ENCODE results near the gene C19orf81. TPM values are rescaled to one million over a fixed set of nuclear protein-coding genes. Genes with fewer than 3 reads are reported as not detected.
A peak's percentile ranks its signal among the peaks of the same experiment; 100 is the strongest.

Gene C19orf81
- total and polyA plus RNA-seq, 4 donors: 1.4 to 7.1 (median 6.2) TPM

DNA sequence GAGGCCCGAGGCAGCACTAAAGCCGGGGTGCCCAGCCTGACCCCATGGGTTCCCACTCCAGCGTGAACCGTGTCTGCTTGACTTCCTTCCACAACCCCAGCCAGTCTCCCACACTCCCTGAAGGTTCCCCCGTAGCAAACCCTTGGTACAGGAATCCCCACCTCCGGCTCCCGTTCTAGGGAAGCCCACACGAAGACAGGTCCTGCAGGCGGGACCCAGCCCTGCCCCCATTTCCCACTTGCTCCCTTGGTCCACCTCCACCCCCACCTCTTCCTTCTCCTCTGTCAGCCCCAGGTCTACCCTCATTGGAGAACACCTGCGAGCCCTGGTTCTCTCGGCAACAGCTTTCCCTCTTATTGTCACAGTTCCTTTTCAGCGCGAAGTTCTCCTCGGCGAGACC lies 23.9 kb downstream of the C19orf81 start:
- DNase-seq (ENCODE audit: low read depth in 4 of 6, low spot score in 6 of 6): no peak
- Histone ChIP-seq H3K4me1 (ENCODE audit: control insufficient read depth, insufficient read depth, low read length) (no peaks in the 10 kb centered on the region), H3K27me3 (ENCODE audit: control insufficient read depth, insufficient read depth, low read length) (peaks cover 7% of the 10 kb centered on the region), H3K36me3 (ENCODE audit: control insufficient read depth, insufficient read depth, low read length) (peaks cover 27% of the 10 kb centered on the region), H3K27ac (ENCODE audit: low read depth, low read length) (no peak overlapping the region), H3K4me3 (ENCODE audit: low read depth, low read length) (no peak overlapping the region), H3K9me3 (ENCODE audit: control insufficient read depth, insufficient read depth, low read length) (peaks cover 1% of the 10 kb centered on the region)
- 37% methylated on average over 15 of the region's 15 CpGs for WGBS (ENCODE audit: insufficient coverage)

DNA sequence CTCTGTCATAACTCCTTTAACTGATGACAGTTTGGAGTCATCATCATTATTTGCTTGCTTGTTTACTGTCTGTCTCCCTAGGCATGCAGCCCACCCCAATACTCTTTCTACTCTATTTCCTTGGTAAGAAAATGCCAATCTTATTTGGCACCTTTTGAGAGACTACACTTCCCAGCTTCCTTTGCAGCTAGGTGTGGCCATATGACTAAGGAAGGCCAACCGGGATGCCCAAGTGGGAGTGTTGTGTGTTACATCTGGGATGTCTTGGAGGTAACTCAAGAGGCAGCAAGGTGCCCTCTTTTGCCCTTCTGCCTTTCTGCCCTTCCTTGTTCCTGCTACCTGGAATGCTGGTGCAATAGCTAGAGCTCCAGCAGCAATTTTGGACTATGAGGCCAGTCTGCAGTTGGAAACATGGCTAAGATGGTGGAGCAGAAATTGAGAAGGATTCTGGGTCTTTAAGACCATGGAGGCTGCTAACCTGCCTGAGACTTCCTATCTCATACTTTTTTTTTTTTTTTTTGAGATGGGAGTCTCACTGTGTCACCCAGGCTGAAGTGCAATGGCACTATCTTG lies 27.5 kb downstream of the C19orf81 start:
- 50% methylated on average over 1 of the region's 1 CpG for WGBS (ENCODE audit: insufficient coverage)
- Histone ChIP-seq H3K27me3 (ENCODE audit: control insufficient read depth, insufficient read depth, low read length) (peaks cover 2% of the 10 kb centered on the region), H3K27ac (ENCODE audit: low read depth, low read length) (no peak overlapping the region), H3K4me1 (ENCODE audit: control insufficient read depth, insufficient read depth, low read length) (peaks cover 5% of the 10 kb centered on the region), H3K9me3 (ENCODE audit: control insufficient read depth, insufficient read depth, low read length) (peaks cover 1% of the 10 kb centered on the region), H3K36me3 (ENCODE audit: control insufficient read depth, insufficient read depth, low read length) (peaks cover 33% of the 10 kb centered on the region), H3K4me3 (ENCODE audit: low read depth, low read length) (no peak overlapping the region)
- DNase-seq (ENCODE audit: low read depth in 4 of 6, low spot score in 6 of 6): no peak

DNA sequence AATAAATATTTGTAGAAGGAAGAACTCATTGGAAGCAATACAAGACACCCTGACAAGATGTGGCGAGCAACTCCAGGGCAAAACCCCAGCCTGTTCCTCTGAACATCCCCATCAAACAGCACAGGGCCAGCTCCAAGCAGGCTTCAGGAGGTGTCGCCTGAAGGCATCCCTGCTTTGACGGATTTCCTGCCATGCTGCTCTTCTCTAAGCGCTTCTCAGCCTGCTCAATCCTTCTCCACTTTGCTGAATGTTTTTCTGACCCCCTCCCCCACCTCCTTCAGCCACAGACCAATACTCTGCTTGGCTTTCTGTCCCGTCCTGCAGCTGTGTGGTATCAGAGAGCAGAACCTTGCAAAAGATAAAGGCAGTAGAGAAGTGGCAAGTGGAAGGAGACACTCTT lies 28.4 kb downstream of the C19orf81 start:
- peaks cover 31% of the 10 kb centered on the region for H3K36me3 ChIP-seq (ENCODE audit: control insufficient read depth, insufficient read depth, low read length)
- no peaks in the 10 kb centered on the region for H3K27me3 ChIP-seq (ENCODE audit: control insufficient read depth, insufficient read depth, low read length)
- no peak overlapping the region for H3K4me3 ChIP-seq (ENCODE audit: low read depth, low read length)
- WGBS (ENCODE audit: insufficient coverage): 76% methylated on average over 4 of the region's 5 CpGs
- no peak for DNase-seq (ENCODE audit: low read depth in 4 of 6, low spot score in 6 of 6)
- H3K27ac ChIP-seq (ENCODE audit: low read depth, low read length): no peak overlapping the region
- peaks cover 5% of the 10 kb centered on the region for H3K4me1 ChIP-seq (ENCODE audit: control insufficient read depth, insufficient read depth, low read length)
- peaks cover 1% of the 10 kb centered on the region for H3K9me3 ChIP-seq (ENCODE audit: control insufficient read depth, insufficient read depth, low read length)

DNA sequence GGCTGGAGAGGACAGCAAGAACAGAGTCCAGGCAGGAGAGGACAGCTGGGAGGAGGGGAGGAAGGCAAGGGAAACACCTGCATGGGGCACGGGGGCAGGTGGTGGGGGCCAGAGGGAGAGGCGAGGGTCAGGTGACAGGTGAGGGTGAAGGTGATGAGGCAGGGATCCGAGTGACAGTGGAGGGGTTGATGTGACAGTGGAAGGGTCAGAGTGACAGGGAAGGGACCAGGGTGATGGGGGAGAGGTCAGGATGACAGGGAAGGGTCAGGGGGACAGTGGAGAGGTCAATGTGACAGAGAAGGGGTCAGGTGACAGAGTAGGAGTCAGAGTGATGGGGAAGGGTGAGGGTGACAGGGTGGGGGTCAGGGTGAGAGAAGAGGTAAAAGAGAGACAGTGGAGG lies 29.1 kb downstream of the C19orf81 start:
- Histone ChIP-seq H3K9me3 (ENCODE audit: control insufficient read depth, insufficient read depth, low read length) (peaks cover 1% of the 10 kb centered on the region), H3K4me3 (ENCODE audit: low read depth, low read length) (no peak overlapping the region), H3K36me3 (ENCODE audit: control insufficient read depth, insufficient read depth, low read length) (peaks cover 33% of the 10 kb centered on the region), H3K27ac (ENCODE audit: low read depth, low read length) (no peak overlapping the region), H3K27me3 (ENCODE audit: control insufficient read depth, insufficient read depth, low read length) (no peaks in the 10 kb centered on the region), H3K4me1 (ENCODE audit: control insufficient read depth, insufficient read depth, low read length) (peaks cover 5% of the 10 kb centered on the region)
- 63% methylated on average over 3 of the region's 3 CpGs for whole genome bisulfite sequencing (ENCODE audit: insufficient coverage)
- DNase-seq (ENCODE audit: low read depth in 4 of 6, low spot score in 6 of 6): no peak

DNA sequence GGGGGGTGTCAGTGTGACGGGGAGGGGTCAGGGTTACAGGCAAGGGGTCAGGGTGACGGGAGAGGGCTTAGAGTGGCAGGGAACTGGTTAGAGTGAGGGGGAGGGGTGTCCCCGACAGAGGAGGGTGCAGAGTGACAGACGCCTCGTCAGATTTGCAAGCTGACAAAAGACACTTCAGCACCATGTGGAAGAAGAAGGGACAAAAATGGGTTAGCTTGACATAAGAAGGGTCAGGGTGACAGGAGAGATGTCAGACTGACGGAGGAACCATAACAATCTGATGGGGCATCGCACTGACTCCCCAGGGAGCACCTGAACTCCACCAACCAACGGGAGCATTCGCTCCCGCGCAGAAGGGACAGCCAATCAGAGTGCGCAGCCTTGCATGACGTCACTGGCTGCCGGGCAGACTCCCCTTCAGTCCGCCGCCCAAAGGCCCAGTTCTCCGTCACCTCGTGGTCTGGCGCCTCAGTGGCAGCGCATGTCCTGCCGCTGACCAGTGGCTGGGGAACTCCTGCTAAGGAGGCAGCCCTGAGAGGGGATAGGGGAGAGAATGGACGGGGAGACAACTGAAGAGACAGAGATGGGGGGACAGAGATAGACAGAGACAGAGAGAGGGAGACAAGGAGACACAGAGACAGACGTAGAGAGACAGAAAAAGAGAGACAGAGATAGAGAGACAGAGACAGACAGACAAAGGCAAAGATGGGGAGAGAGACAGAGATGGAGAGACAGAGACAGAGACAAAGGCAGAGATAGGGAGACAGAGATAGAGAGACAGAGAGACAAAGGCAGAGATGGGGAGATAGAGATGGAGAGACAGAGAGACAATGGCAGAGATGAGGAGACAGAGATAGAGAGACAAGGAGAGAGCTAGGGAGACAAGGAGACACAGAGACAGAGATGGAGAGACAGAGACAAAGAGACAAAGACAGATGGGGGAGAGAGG lies 30.2 kb downstream of the C19orf81 start:
- peaks cover 5% of the 10 kb centered on the region for H3K4me1 ChIP-seq (ENCODE audit: control insufficient read depth, insufficient read depth, low read length)
- H3K27ac ChIP-seq (ENCODE audit: low read depth, low read length): no peak overlapping the region
- WGBS (ENCODE audit: insufficient coverage): 19% methylated on average over 23 of the region's 23 CpGs
- H3K4me3 ChIP-seq (ENCODE audit: low read depth, low read length): no peak overlapping the region
- peaks cover 1% of the 10 kb centered on the region for H3K9me3 ChIP-seq (ENCODE audit: control insufficient read depth, insufficient read depth, low read length)
- peak in 5 of 6 donors; percentile 48 to 93 (median 53) for DNase-seq (ENCODE audit: low read depth in 4 of 6, low spot score in 6 of 6)
- no peaks in the 10 kb centered on the region for H3K27me3 ChIP-seq (ENCODE audit: control insufficient read depth, insufficient read depth, low read length)
- peaks cover 30% of the 10 kb centered on the region for H3K36me3 ChIP-seq (ENCODE audit: control insufficient read depth, insufficient read depth, low read length)

DNA sequence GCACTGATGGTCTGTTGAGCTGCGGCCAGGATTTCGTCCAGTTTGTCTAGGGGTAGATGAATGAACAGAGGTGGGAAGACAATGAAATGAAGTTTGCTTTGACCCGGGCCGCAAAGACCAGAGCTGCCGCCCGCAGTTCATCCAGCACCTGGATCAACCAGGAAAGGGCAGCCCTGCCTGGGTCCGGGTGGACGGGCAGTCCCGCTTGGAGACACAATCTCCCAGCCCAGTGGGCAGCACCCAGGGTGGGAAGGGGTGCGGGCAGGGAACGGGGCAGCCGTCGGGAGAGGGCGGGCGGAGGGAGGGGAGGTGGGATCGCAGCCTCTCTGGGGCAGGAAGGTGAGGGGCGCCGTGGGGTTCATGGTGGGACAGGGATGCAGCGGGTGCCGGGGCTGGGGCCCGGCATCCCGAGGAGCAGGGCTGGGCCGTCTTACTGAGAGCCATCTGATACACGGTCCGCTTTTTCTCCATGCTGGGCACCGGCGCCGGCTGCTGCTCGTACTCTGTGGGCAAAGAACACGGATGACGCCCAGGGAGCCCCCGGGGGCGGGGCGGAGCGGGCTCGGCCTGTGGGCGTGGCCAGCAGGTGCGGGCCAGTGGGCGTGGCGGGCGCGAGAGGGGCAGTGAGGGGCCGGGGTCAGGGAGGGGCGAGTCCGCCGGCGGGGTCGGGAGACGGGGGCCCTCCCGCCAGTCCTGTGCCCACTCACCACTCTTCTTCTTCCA lies 37.2 kb downstream of the C19orf81 start:
- Histone ChIP-seq H3K27me3 (ENCODE audit: control insufficient read depth, insufficient read depth, low read length) (peaks cover 2% of the 10 kb centered on the region), H3K4me1 (ENCODE audit: control insufficient read depth, insufficient read depth, low read length) (no peaks in the 10 kb centered on the region), H3K27ac (ENCODE audit: low read depth, low read length) (no peak overlapping the region), H3K36me3 (ENCODE audit: control insufficient read depth, insufficient read depth, low read length) (peaks cover 54% of the 10 kb centered on the region), H3K4me3 (ENCODE audit: low read depth, low read length) (no peak overlapping the region), H3K9me3 (ENCODE audit: control insufficient read depth, insufficient read depth, low read length) (no peaks in the 10 kb centered on the region)
- no peak for DNase-seq (ENCODE audit: low read depth in 4 of 6, low spot score in 6 of 6)
- 40% methylated on average over 47 of the region's 50 CpGs for WGBS (ENCODE audit: insufficient coverage)

DNA sequence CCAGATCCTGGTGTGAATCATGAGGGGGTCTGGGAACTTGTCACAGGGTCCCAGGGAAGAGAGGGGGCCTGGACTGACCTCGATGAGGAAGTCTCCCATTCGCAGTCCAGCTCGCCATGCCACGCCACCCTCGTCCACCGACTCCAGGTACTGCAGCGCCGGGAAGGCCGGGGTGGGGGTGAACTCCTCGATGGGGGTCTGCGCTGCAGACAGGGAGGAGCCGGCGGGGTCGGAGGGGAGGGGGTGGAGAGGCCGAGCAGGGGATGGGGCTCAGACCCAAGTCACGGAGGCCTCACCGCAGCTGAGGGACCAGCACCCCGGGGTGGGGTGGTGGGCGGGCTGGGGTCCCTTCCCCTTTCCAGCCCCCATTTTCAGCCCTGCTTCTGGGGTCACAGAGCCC lies 39.5 kb downstream of the C19orf81 start:
- Histone ChIP-seq H3K4me3 (ENCODE audit: low read depth, low read length) (no peak overlapping the region), H3K27ac (ENCODE audit: low read depth, low read length) (no peak overlapping the region), H3K27me3 (ENCODE audit: control insufficient read depth, insufficient read depth, low read length) (peaks cover 6% of the 10 kb centered on the region), H3K36me3 (ENCODE audit: control insufficient read depth, insufficient read depth, low read length) (peaks cover 50% of the 10 kb centered on the region), H3K4me1 (ENCODE audit: control insufficient read depth, insufficient read depth, low read length) (peaks cover 7% of the 10 kb centered on the region), H3K9me3 (ENCODE audit: control insufficient read depth, insufficient read depth, low read length) (no peaks in the 10 kb centered on the region)
- 82% methylated on average over 13 of the region's 19 CpGs for WGBS (ENCODE audit: insufficient coverage)
- no peak for DNase-seq (ENCODE audit: low read depth in 4 of 6, low spot score in 6 of 6)

DNA sequence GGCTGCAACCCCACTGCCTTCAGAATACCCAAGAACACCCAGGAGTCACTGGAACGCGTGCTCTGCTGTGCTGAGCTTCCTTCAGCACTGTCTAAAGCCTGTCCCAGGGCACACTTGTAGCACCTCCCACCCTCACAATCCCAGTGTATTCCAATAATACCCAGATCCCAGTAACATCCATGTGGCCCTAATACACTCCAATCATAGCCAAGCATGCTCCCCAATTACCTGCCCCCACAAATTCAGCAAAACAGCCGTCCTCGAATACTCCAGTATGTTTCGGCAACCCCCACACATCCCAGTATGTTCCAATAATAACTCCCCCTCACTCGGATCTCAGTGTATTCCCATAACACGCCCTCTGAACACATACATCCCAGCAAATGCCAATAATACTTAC lies 41.2 kb downstream of the C19orf81 start:
- no peak overlapping the region for H3K27ac ChIP-seq (ENCODE audit: low read depth, low read length)
- DNase-seq (ENCODE audit: low read depth in 4 of 6, low spot score in 6 of 6): no peak
- no peaks in the 10 kb centered on the region for H3K9me3 ChIP-seq (ENCODE audit: control insufficient read depth, insufficient read depth, low read length)
- no peak overlapping the region for H3K4me3 ChIP-seq (ENCODE audit: low read depth, low read length)
- peaks cover 16% of the 10 kb centered on the region for H3K4me1 ChIP-seq (ENCODE audit: control insufficient read depth, insufficient read depth, low read length)
- H3K27me3 ChIP-seq (ENCODE audit: control insufficient read depth, insufficient read depth, low read length): peaks cover 12% of the 10 kb centered on the region
- 81% methylated on average over 7 of the region's 7 CpGs for WGBS (ENCODE audit: insufficient coverage)
- peaks cover 43% of the 10 kb centered on the region for H3K36me3 ChIP-seq (ENCODE audit: control insufficient read depth, insufficient read depth, low read length)

DNA sequence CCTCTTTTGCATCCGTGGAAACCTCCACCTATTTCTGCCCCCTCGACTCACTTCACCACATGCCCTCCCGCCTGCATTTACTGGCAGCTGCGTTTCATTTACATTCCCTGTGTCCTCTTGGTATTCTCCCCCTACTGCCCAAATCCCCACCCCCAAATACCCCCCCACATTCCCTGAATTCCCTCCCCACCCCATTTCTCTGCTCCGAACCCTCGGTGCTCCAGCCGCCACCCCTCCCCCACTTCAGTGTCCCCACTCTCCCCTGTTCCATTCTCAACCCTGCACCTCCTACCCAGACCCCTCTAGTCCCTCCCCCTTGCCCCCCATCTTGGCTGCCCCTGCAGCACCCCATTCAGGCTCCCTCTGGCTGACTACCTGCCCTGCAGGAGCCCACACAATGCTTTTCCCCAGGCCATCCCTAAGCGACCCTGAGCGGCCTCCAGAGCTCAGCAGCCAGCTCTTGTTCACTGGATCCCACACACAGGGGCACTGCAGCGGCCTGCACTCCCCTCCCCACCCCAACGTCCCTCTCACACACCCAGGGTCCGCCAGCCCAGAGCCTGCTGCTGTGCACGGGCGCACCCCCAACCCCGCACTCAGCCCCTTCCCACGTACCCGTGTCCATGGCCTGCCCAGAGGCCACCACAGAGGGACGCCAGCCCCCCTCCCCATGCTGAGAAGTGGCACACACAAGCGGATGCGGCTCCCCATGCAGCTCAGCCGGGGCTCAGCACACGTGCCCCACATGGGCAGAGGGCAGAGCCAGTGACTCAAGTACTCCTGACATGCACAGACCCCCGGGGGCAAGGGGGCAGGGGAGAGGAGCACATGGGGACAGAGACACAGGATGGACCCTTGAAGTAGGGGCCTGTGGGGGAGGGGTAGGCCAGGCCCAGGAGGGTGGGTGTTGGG lies 44.1 kb downstream of the C19orf81 start:
- H3K27ac ChIP-seq (ENCODE audit: low read depth, low read length): no peak overlapping the region
- H3K9me3 ChIP-seq (ENCODE audit: control insufficient read depth, insufficient read depth, low read length): no peaks in the 10 kb centered on the region
- DNase-seq (ENCODE audit: low read depth in 4 of 6, low spot score in 6 of 6): no peak
- H3K36me3 ChIP-seq (ENCODE audit: control insufficient read depth, insufficient read depth, low read length): peaks cover 28% of the 10 kb centered on the region
- H3K4me3 ChIP-seq (ENCODE audit: low read depth, low read length): no peak overlapping the region
- 15% methylated on average over 22 of the region's 23 CpGs for WGBS (ENCODE audit: insufficient coverage)
- H3K4me1 ChIP-seq (ENCODE audit: control insufficient read depth, insufficient read depth, low read length): peaks cover 30% of the 10 kb centered on the region
- H3K27me3 ChIP-seq (ENCODE audit: control insufficient read depth, insufficient read depth, low read length): peaks cover 10% of the 10 kb centered on the region

Data from spinal cord (tissue), 10 donors.